Urinary bladder (tissue), 4 donors: ENCODE results near the gene SFI1. TPM values are rescaled to one million over a fixed set of nuclear protein-coding genes. Genes with fewer than 3 reads are reported as not detected.

Experiments used
- DNase-seq: peaks from one replicate; pipeline ENCODE4 v3.0.0-alpha.2; 2015; ENCODE audit errors: extremely low spot score
- H3K27ac ChIP-seq: one replicate; pipeline ENCODE4 v1.5.1; 2013; ENCODE audit warnings: low read depth, mild to moderate bottlenecking, moderate library complexity
- H3K36me3 ChIP-seq: one replicate; pipeline ENCODE4 v1.6.1; 2013; ENCODE audit warnings: mild to moderate bottlenecking, moderate library complexity; ENCODE audit not compliant: insufficient read depth
- H3K4me1 ChIP-seq: one replicate; pipeline ENCODE4 v1.6.1; 2013; ENCODE audit warnings: mild to moderate bottlenecking, moderate library complexity; ENCODE audit not compliant: insufficient read depth
- H3K4me3 ChIP-seq: one replicate; pipeline ENCODE4 v1.5.1; 2013; ENCODE audit warnings: low read depth, low read length
- WGBS: extraction: QIAGEN DNeasy Blood & Tissue Kit; methylation state at CpG from one replicate; pipeline ENCODE4 v1.1.7; 2013; 5-methylcytosine and 5-hydroxymethylcytosine counted together
- polyA plus RNA-seq: library from polyadenylated mRNA; stranded (reverse); fragments of 200-250 nt; gene quantifications from one replicate; pipeline ENCODE4 v1.2.3, GENCODE V29; 2013
- total RNA-seq: library from RNA; depleted of rRNA; stranded (reverse); fragments of >200 nt; gene quantifications from one replicate; pipeline ENCODE4 v1.2.3, GENCODE V29; 2014
- donor health status: healthy with polysubstance abuse.
- donor health status: healthy.

Gene SFI1
- total and polyA plus RNA-seq, 2 donors, result 14.6 to 22.7 TPM

DNA sequence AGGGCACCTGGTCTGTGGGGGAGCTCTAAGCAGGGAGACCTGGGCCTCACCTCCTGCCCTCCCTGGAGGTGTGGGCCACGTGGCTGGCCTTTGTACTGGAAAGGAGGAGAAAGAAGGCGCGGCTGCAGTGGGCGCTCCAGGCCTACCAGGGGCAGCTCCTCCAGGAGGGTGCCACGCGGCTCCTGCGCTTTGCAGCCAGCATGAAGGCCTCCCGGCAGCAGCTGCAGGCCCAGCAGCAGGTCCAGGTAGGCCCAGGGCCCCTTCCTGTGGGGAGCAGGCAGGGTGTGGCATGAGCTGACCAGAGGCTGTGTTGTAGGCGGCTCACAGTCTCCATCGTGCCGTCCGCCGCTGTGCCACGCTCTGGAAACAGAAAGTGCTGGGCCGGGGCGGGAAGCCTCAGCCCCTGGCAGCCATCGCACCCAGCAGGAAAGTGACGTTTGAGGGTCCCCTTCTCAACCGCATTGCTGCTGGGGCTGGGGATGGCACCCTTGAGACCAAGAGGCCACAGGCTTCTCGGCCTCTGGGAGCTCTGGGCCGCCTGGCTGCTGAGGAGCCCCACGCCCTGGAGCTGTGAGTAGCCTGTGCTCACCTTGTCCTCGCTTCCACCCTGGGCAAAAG, 117.1 kb downstream of the SFI1 start:
- Histone ChIP-seq H3K4me3 (no peak overlapping the region), H3K4me1 (no peaks in the 10 kb centered on the region), H3K27ac (no peak overlapping the region), H3K36me3 (no peaks in the 10 kb centered on the region)
- no peak for DNase-seq
- 88% methylated on average over 23 of the region's 23 CpGs for WGBS

DNA sequence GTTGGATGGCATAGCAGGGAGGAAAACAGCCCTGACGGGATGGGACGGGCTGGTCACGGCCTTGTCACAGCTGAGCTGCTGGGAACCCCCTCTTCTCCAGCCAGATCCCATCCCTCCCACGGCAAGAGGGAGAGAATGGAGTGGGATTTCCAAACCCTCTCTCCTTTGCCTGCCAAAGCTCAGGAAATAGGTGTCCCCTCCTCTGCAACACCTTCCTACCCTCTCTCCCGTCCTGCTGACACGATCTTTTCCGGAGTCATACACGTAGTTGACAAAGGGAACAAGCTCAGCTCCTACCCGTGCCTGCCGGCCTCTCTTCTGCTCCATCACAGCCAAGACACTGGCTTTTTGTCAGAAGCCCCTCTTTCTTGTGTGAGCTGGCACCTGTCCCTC, 117.6 kb downstream of the SFI1 start:
- Histone ChIP-seq H3K4me1 (no peaks in the 10 kb centered on the region), H3K36me3 (no peaks in the 10 kb centered on the region), H3K27ac (no peak overlapping the region), H3K4me3 (no peak overlapping the region)
- 87% methylated on average over 10 of the region's 10 CpGs for whole genome bisulfite sequencing
- DNase-seq, result no peak

DNA sequence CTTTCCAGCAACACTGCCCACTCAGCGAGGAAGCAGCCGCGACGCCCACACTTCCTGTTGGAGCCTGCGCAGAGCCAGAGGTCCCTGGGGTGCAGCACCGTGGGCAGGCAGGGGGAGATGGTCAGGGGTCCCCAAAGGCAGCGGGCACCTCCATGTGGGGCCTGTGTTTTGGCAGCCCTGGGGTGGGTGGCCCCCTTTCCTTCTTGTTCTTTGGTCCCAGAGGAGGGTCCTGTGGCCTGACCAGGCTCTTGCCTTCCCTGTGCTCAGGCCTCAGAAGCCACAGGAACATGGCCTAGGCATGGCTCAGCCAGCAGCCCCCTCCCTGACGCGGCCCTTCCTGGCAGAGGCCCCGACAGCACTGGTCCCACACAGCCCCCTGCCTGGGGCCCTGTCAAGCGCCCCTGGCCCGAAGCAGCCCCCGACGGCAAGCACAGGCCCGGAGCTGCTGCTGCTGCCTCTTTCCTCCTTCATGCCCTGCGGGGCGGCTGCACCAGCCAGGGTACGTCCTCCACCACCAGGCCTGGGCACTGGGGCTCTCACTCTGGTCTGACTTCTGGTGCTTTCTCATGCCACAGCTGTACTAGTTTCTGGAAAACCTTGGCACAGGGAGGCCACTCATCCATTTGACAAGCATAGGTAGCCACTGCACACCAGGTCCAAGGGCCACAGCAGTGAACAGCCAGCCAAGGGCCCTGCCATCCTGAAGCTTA, 118.6 kb downstream of the SFI1 start:
- Histone ChIP-seq H3K4me3 (no peak overlapping the region), H3K4me1 (no peaks in the 10 kb centered on the region), H3K27ac (no peak overlapping the region), H3K36me3 (no peaks in the 10 kb centered on the region)
- DNase-seq, result no peak
- WGBS, result 71% methylated on average over 18 of the region's 18 CpGs

DNA sequence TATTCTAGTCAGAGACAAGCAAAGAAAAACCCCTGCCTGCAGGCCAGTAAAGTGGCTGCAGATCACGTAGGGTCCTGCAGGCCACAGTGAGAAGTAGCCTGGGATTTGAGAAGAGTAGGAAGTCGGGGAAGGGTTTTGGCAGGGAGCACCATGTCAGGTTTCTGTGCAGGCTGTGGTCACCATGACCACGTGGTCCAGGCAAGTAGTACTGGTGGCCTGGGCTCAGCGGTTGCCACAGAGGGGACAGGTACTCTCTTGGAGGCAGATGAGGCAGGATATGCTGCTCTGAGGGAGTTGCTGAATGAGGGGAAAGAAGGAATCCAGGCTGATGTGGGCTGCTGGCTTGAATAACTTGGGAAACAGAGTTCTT, 119.1 kb downstream of the SFI1 start:
- no peak for DNase-seq
- Histone ChIP-seq H3K27ac (no peak overlapping the region), H3K36me3 (no peaks in the 10 kb centered on the region), H3K4me1 (no peaks in the 10 kb centered on the region), H3K4me3 (no peak overlapping the region)
- 78% methylated on average over 4 of the region's 4 CpGs for WGBS

DNA sequence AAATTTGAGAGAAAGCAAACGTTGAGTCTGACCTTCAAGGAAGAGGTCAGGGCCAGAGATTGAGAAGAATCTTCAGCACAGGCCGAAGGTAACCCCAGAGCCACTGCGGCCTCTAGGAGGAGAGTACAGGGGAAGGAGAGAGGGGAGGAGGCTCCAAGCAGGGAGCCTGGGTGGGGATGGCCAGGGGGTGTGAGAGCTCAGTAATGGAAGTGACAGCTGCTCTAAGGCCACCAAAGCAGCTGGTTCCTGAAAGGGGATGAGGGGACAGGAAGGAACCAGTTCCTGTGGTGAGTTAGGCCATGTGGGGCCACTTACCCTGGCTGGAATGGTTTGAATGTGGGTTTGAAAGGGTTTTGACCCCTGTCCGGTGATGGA, 119.6 kb downstream of the SFI1 start:
- Histone ChIP-seq H3K36me3 (no peaks in the 10 kb centered on the region), H3K4me3 (no peak overlapping the region), H3K4me1 (no peaks in the 10 kb centered on the region), H3K27ac (no peak overlapping the region)
- DNase-seq, result no peak
- 62% methylated on average over 4 of the region's 4 CpGs for WGBS

DNA sequence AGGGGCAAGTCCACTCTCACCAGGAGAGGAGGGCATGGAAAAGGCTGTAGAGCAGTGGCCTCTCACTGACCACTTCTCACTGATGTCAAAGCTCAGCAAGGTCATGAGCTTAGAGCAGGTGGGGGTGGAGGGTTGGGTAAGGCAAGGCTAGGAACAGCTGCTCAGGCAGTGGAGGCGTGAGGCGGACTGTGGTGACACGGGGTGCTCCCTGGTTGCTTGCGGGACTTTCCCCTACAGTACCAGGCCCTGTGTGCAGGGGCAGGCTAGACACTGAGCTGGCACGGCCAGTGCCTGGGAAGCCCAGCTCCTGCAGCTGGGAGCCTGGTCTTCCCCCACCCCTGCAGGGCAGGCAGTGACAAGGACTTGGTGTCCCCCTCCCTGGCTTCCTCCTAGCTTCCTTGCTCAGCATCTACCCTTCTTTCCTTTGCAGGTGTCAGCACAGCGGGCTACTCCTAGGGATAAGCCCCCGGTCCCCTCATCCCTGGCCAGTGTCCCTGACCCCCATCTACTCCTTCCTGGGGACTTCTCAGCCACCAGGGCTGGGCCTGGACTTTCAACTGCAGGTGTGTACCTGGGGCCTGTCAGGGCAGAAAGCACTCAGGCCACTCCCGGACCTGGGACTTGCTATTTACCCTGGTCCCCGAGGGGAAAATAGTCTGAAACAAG, 120.1 kb downstream of the SFI1 start:
- Histone ChIP-seq H3K27ac (no peak overlapping the region), H3K4me3 (no peak overlapping the region), H3K4me1 (no peaks in the 10 kb centered on the region), H3K36me3 (no peaks in the 10 kb centered on the region)
- 82% methylated on average over 9 of the region's 9 CpGs for WGBS
- no peak for DNase-seq

DNA sequence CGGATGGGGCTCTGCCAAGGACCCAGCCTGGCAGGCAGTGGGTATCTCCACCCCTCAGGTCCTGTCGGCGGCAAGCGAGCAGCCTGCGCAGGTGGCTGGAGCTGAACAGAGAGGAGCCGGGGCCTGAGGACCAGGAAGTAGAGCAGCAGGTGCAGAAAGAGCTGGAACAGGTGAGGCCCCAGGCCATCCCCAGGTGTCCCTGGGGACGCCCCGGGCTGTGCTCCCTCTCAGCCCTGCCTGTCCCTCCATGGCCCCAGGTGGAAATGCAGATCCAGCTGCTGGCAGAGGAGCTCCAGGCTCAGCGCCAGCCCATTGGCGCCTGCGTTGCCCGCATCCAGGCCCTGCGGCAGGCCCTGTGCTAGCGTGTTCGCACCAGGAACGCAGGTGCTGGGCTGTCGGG, 121.7 kb downstream of the SFI1 start:
- H3K36me3 ChIP-seq, result no peaks in the 10 kb centered on the region
- H3K4me3 ChIP-seq, result no peak overlapping the region
- no peaks in the 10 kb centered on the region for H3K4me1 ChIP-seq
- no peak for DNase-seq
- WGBS, result 90% methylated on average over 17 of the region's 17 CpGs
- H3K27ac ChIP-seq, result no peak overlapping the region

DNA sequence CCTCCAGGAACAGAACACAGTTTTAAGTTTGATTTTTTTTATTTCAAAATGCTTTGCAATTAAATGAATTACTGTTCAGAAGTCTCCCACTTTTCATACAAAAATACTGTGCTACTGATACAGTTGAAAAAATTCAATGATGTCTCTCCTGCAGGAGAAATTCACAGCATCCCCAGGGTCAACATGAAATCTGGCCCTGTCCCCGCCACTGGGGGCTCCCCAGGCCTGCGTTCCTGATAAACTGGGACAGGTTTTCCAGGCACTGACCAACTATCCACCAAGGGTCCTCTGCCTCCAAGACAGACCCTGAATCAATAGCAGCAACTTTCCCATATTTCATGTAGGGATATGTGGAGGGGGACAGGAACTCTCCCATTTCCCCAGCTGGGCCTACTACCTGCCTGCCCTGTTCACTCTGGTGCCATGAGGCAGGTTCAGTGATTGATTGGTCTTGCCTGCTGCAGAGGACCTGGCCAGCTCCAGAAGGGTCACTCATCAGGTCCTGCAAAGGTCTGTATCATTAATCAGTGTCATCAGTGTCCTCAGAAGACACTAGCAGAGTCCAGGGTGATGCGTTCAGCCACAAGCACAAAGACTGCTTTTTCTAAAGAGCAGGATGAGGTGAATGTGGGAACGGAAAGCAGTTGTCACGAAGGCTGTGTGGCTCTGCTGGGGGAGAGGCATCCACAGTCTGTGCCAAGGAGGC, 122.3 kb downstream of the SFI1 start:
- WGBS, result 83% methylated on average over 5 of the region's 5 CpGs
- H3K36me3 ChIP-seq, result no peaks in the 10 kb centered on the region
- H3K4me3 ChIP-seq, result no peak overlapping the region
- no peak overlapping the region for H3K27ac ChIP-seq
- DNase-seq, result no peak
- no peaks in the 10 kb centered on the region for H3K4me1 ChIP-seq

DNA sequence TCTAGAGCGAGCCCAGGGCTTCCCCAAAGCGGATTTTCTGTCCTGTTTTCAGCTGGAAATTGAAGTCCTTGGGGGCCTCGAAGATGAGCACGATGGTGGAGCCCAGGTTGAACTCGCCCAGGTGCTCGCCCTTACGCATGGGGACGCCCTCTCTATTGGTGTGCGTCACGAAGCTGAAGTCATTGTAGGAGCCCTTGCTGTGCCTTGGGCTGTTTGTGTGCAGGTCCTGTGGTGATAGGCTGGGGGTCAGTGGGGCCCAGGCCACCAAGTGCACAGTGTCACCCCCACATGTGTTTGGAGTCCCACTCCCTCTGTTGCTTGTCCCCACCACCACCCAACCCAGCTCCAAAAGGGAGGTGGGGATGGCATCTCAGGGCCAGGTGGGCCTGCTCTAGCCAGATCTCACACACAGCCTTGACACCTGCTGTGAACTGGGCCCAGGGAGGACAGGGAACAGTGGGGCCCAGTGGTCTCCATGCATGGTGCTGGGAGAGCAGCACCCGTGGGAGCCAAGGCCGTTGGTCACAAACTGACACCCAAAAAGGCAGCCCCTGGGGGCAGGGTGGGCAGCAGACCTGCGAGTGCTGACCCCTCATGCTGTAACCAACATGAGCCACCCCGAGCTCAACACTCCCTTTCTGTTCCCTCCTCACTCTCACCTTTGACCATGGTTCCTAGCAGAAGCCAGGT, 123.4 kb downstream of the SFI1 start:
- Histone ChIP-seq H3K4me3 (no peak overlapping the region), H3K27ac (no peak overlapping the region), H3K36me3 (no peaks in the 10 kb centered on the region), H3K4me1 (no peaks in the 10 kb centered on the region)
- WGBS, result 92% methylated on average over 14 of the region's 14 CpGs
- no peak for DNase-seq

DNA sequence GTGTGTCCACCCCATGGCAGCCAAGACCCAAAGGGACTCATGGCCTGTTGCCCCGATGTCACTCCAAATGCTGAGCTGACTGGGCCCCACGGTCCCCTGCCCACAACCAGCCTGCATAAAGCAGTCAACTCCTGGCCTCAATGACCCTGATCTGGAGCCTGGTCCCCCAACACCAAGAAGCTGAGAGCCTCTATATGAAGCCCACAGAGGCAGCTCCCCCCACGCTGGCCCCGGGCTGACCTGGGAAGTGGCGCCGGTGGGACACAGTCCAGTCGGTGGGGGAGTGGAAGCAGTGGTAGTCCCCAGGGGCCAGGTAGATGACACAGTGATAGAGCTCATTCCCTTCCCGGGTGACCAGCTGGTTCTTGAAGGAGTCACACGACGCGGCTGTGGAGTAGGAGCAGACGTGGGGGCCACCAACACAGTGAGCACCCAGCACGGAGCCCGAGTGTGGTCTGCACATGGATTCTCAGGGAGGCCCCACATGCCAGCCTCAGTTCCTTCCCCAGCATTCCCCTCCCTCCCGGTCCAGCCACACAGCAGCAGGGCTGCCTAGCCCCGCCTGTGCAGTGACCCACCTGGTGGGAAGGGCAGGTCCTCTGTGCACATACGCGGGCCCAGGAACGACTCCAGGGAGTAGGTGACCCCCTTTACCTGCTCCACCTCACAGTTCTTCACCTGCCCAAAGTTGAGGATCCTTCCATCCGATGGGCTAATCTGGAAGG, 124.6 kb downstream of the SFI1 start:
- 85% methylated on average over 20 of the region's 20 CpGs for WGBS
- no peaks in the 10 kb centered on the region for H3K36me3 ChIP-seq
- H3K27ac ChIP-seq, result no peak overlapping the region
- DNase-seq, result no peak
- H3K4me1 ChIP-seq, result no peaks in the 10 kb centered on the region
- H3K4me3 ChIP-seq, result no peak overlapping the region

DNA sequence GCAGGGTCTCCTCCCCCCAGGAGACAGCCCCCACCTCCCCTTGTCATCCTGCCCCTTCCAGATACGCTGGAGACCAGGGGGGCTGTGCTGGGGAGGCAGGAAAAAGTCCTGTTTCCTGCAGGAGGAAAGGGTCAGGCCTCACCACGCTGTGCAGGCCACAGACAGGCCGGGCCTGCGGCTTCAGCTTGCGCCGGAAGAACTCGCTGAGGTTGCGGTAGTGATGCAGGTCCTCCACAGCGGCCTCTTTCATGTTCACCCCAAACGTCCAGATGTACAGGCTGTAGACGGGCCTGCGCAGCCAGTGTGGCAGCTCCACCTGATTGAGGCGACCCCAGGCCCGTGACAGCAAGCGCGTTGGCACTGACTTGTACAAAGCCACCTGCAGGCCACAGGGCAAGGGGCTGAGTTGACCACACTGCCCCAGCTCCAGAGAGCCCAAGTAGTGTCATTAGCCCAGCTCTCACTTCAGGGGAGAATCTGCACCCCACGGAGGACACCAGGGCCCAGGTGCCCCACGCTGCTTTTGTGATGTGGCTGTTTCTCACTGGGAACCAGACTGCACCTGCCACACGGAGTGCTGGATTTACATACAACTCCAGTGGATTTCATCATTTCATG, 125.3 kb downstream of the SFI1 start:
- no peak for DNase-seq
- Histone ChIP-seq H3K36me3 (no peaks in the 10 kb centered on the region), H3K4me1 (no peaks in the 10 kb centered on the region), H3K27ac (no peak overlapping the region), H3K4me3 (no peak overlapping the region)
- WGBS, result 89% methylated on average over 19 of the region's 19 CpGs

DNA sequence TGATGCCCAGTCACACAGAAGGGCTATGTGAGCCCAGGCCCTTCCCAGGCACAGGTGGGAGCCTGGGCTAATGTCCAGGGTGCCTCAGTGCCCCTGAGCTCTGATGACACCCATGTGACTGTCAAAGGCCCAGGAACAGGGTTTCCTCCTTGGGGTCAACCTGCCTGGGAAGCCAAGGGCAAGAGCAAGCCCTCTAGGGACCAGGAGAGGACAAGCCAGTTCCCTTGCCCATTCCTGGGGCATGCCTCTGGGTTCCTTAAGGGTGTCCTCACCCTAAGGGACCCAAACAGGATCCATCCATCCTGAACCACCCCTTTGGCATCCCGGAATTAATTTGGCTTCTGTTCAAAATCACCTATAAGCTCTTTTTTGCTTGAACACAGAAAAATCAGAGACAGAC, 126.6 kb downstream of the SFI1 start:
- no peaks in the 10 kb centered on the region for H3K36me3 ChIP-seq
- DNase-seq, result no peak
- H3K4me1 ChIP-seq, result no peaks in the 10 kb centered on the region
- WGBS, result 98% methylated on average over 1 of the region's 1 CpG
- no peak overlapping the region for H3K4me3 ChIP-seq
- no peak overlapping the region for H3K27ac ChIP-seq
